SK-N-DZ (cell line): ENCODE results near the gene CDH8.
"Not testable (repeated sequence)": the region's sequence is repeated elsewhere in the genome, so short reads cannot be mapped to it uniquely, and the experiment has no call there.

ENCODE experiments used
- DNase-seq: peaks from one replicate; pipeline ENCODE4 v3.0.0-alpha.2; 2015; ENCODE audit warnings: low spot score

CDH8 gene

GRCh38 chr16:61797296-61797795, 238.9 kb downstream of the CDH8 start:
- DNase-seq = no peak

- no peak for DNase-seq
Measured at GRCh38 chr16:61792194-61792909, 243.9 kb downstream of the CDH8 start.

- DNase-seq = no peak
Measured at GRCh38 chr16:61791464-61791863, 244.8 kb downstream of the CDH8 start.

GRCh38 chr16:61781855-61782254, 254.4 kb downstream of the CDH8 start:
- not testable (repeated sequence) for DNase-seq

- peak; percentile 77 for DNase-seq
Measured at GRCh38 chr16:61780161-61780560, 256.1 kb downstream of the CDH8 start.

- DNase-seq = no peak
Measured at GRCh38 chr16:61770301-61770700, 265.9 kb downstream of the CDH8 start.

GRCh38 chr16:61763991-61764390, 272.2 kb downstream of the CDH8 start:
- DNase-seq = no peak

GRCh38 chr16:61763013-61763412, 273.2 kb downstream of the CDH8 start:
- DNase-seq = no peak

GRCh38 chr16:61730997-61731396, 305.2 kb downstream of the CDH8 start:
- no peak for DNase-seq

- DNase-seq = no peak
Measured at GRCh38 chr16:61726701-61727100, 309.5 kb downstream of the CDH8 start.

- DNase-seq = no peak
Measured at GRCh38 chr16:61726125-61726524, 310.1 kb downstream of the CDH8 start.

- no peak for DNase-seq
Measured at GRCh38 chr16:61721544-61721943, 314.7 kb downstream of the CDH8 start.

GRCh38 chr16:61715393-61715792, 320.8 kb downstream of the CDH8 start:
- DNase-seq = no peak

GRCh38 chr16:61713787-61714186, 322.5 kb downstream of the CDH8 start:
- no peak for DNase-seq

GRCh38 chr16:61699640-61700039, 336.6 kb downstream of the CDH8 start:
- not testable (repeated sequence) for DNase-seq

GRCh38 chr16:61684541-61684940, 351.7 kb downstream of the CDH8 start:
- DNase-seq = no peak

- DNase-seq = no peak
Measured at GRCh38 chr16:61681673-61682072, 354.6 kb downstream of the CDH8 start.

GRCh38 chr16:61681124-61681523, 355.1 kb downstream of the CDH8 start:
- no peak for DNase-seq

GRCh38 chr16:61678182-61678581, 358.1 kb downstream of the CDH8 start:
- DNase-seq = no peak

- no peak for DNase-seq
Measured at GRCh38 chr16:61677776-61678175, 358.5 kb downstream of the CDH8 start.

GRCh38 chr16:61676740-61677139, 359.5 kb downstream of the CDH8 start:
- DNase-seq = no peak

GRCh38 chr16:61671161-61671560, 365.1 kb downstream of the CDH8 start:
- DNase-seq = no peak

GRCh38 chr16:61665512-61665911, 370.7 kb downstream of the CDH8 start:
- no peak for DNase-seq

GRCh38 chr16:61659936-61660335, 376.3 kb downstream of the CDH8 start:
- DNase-seq = no peak
